HL-60/S4 (cell line): ENCODE measurements around the gene DMRTB1.

ENCODE experiments used
- in situ Hi-C: fragments of 300-500 bp; cut with MboI; formaldehyde crosslinking; loops from 2 replicates; pipeline ENCODE4 v1.14.3; 2022; ENCODE audit warnings: low sequenced_read_pairs

Gene DMRTB1

DNA sequence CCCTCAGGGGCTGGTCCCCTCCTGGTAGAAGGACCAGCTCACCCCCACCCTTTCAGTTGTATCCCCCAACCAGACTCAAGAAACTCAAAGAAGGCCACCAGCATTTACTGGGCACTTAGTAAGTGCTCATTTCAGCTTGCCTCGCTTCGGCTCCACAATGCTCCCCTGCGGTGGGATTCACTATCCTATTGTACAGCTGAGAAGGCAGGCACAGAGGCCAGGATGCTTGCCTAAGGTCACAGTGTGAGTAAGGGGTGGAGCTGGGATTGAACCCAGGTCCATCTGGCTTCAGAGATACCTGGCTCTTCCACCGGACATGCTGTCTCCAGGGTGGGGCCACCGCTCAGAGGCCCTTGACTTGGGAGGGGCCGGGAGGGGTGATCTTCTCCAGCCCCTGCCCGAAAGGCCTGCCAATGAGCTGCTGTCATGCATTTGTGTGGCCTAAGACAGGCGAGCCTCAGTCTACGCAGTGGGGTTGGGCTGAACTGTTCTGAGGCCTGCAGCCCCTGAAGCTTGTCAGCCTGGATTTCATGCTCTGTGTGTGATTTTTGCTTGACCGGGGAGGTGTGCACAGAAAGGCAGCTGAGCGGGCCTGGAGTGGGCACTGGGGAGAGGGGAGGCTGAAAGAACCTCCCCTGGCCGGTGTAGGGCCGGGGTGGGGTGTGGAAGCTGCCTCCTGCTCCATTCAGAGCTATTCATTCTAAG is 48.1 kb downstream of the DMRTB1 start:
- in situ Hi-C loops, result no loop called here

DNA sequence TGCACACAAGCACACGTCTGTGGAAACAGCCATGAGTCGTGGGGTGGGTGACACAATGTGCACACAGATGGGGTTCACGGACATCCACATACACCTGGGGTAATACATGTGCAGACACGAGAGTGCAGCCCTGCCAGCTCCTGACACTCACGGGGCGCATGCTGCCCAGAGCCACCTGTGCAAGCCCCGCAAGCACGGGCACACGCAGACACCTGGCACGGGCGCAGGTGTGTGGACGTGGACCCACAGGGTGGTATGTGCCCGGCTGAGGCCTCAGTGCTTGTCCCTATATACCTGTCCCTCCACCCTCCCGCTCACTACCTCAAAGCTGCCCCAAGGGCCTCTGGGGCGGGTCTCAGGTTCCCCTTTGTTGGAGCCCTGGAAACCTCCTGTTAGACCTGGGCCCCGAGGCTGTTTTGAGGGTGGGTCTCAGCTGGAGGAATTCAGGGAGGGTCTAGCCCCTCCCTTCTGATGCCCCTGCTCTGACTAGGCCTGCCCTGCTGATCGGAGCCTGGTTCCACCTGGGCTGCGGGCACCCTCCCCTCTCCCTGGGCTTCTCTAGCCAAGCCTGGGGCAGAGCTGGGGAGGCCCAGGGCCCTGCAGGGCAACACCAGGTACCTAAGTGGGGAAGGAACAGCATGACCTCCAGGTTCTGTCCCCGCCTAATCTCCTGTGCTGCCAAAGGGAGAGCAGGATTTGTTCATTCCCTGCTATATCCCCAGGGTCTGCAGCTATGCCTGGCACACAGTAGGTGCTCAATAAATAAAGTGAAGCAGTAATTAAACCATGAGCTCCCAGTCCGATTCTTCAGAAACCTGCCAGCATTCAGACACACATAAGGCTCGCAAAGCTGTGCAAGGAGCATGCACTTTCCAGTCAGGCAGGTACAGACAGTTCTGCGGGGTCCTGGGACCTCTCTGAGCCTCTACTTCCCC is 49.1 kb downstream of the DMRTB1 start:
- in situ Hi-C loops, result no loop called here

GRCh38 chr1:53508991-53509666 is 49.9 kb downstream of the DMRTB1 start:
- in situ Hi-C loops, result no loop called here

GRCh38 chr1:53509775-53510174 is 50.6 kb downstream of the DMRTB1 start:
- in situ Hi-C loops, result no loop called here

DNA sequence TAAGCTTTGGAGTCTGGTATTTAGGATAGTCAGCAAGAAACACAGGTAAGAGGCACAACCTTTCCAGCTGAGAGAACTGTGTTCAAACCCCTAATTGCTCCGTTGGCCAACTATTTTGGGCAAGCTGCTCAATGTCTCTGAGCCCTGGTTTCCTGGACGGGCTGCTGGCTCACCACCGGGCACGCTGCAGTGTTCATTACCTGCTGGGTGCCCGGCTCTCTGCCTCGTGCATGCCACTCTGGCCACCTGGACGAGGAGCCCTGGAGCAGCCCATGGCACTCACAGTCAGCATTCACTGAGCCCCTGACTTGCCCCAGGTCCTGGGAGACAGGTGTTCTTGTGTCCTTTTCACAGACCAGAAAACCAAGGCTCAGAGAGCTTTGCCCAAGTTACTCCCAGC is 51.0 kb downstream of the DMRTB1 start:
- in situ Hi-C loops, result no loop called here

GRCh38 chr1:53511323-53511932 is 52.2 kb downstream of the DMRTB1 start:
- in situ Hi-C loops, result no loop called here

- in situ Hi-C loops, result no loop called here
These were observed 53.0 kb downstream of the DMRTB1 start for GRCh38 chr1:53511933-53512806.

DNA sequence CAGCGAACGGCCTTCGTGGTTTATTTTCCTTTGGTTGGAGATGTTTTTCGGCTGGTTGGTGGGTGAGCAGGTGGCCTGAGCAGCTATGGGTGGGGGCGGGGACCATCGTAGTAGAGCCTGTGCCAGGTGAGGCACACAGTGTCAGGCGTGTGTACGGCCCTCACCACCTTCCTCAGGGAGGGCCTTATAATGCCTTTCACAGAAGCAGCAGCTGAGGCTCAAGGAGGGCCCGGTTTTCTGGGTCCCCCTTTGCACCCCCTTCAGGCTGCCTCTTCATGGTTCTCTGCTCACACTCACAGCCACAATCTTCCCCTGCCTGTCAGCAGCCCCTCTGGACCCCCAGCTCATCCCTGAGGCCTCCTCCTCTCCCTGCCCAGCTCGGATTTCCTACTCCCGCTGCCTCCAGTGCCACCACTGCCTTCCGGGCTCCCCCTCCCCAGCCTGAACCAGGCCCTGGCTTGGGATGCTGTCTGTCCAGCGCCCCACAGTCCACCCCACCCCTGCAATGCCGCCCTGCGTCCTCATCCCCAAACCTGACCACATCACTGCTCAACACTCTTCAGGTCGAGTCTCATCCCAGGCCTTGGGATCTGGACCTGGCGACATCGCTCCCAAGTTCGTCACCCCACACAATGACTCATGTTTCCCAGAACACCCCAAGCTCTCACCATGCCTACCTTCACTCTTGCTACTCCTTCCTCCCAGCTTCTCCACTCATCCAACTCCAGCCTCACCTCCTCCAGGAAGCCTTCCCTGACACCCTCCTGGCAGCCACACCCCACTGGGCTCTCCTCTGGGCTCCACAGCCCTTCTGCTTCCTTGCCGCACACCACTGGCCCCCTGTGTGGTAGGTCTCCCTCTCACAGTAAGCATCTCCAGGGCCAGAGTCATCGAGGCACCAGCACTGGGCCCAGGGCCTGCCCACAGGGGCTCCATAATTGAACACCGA is 53.9 kb downstream of the DMRTB1 start:
- in situ Hi-C loops, result no loop called here

- in situ Hi-C loops, result no loop called here
These were observed 54.6 kb downstream of the DMRTB1 start for GRCh38 chr1:53513846-53514245.

- in situ Hi-C loops, result no loop called here
These were observed 55.2 kb downstream of the DMRTB1 start for GRCh38 chr1:53514436-53514835.

- in situ Hi-C loops, result no loop called here
These were observed 57.0 kb downstream of the DMRTB1 start for GRCh38 chr1:53516181-53516580.
